AG04450 (cell line): ENCODE measurements around the gene NRAP. TPM values are rescaled to one million over a fixed set of nuclear protein-coding genes. Genes with fewer than 3 reads are reported as not detected.

ENCODE experiments used
- CTCF ChIA-PET: fragments of 300-600, 350-600 bp; formaldehyde crosslinking; extraction: SDS; loops from one replicate; lab custom pipeline; 2022; ENCODE audit warnings: antibody characterized with exemption, inconsistent platforms; lab: Charles Lee
- POLR2A ChIA-PET: fragments of 350-600 bp; formaldehyde crosslinking; extraction: SDS; loops from one replicate; lab custom pipeline; 2021; ENCODE audit warnings: antibody characterized with exemption, inconsistent platforms; lab: Yijun Ruan, JAX
- DNase-seq: peaks from one replicate; pipeline ENCODE4 v3.0.0-alpha.2; 2011; ENCODE audit warnings: low read depth, low spot score
- H3K27ac ChIP-seq: one replicate; pipeline ENCODE4 v1.5.1; 2012; ENCODE audit warnings: low read depth, low read length, control low read depth
- H3K27me3 ChIP-seq: one replicate; pipeline ENCODE4 v1.6.0; 2012; ENCODE audit warnings: low read length; ENCODE audit not compliant: control insufficient read depth, insufficient read depth
- H3K4me3 ChIP-seq: 2 replicates; pipeline ENCODE4 v1.5.1; 2011; ENCODE audit warnings: mild to moderate bottlenecking, low read depth, low read length, control low read depth
- H3K9me3 ChIP-seq: 2 replicates; pipeline ENCODE4 v1.5.1; 2012; ENCODE audit warnings: low read length; ENCODE audit not compliant: control insufficient read depth, insufficient read depth
- CTCF ChIP-seq: IDR thresholded peaks from 2 replicates; pipeline ENCODE4 v1.5.1; 2011; ENCODE audit warnings: low read depth, low read length, control low read depth, inconsistent platforms
- polyA plus RNA-seq: library from polyadenylated mRNA; depleted of rRNA; stranded (reverse); fragments of >200 nt; gene quantifications from 2 replicates; pipeline ENCODE4 v1.2.3, GENCODE V29; 2011

Gene NRAP
- polyA plus RNA-seq, 1 experiment: not detected

GRCh38 chr10:113709221-113709838 is 45.5 kb upstream of the NRAP start:
- ChIA-PET POLR2A (interaction anchor here (0.6 kb wide), 2 partner anchors 29 to 978 kb away, joined by 3 to 5 read pairs; no protein-coding TSS in a partner anchor), CTCF (interaction anchor here (0.5 to 1.3 kb wide), 4 partner anchors 30 to 391 kb away, joined by 3 to 4 read pairs (median 3); no protein-coding TSS in a partner anchor)
- Histone ChIP-seq H3K27ac (peak overlapping the region; percentile 25), H3K27me3 (no peaks in the 10 kb centered on the region), H3K4me3 (no peak overlapping the region), H3K9me3 (no peaks in the 10 kb centered on the region)
- TF ChIP-seq CTCF: no peak
- DNase-seq: peak; percentile 65

GRCh38 chr10:113708640-113709039 is 44.8 kb upstream of the NRAP start:
- Histone ChIP-seq H3K9me3 (no peaks in the 10 kb centered on the region), H3K27ac (no peak overlapping the region), H3K27me3 (no peaks in the 10 kb centered on the region), H3K4me3 (no peak overlapping the region)
- ChIA-PET POLR2A (interaction anchor here (0.6 kb wide), 1 partner anchor 28 kb away, joined by 3 read pairs; no protein-coding TSS in a partner anchor), CTCF (interaction anchor here (1.7 kb wide), 1 partner anchor 29 kb away, joined by 4 read pairs; the partner anchor contains the start of gene CASP7)
- no peak for TF ChIP-seq CTCF
- DNase-seq: no peak

- ChIA-PET CTCF (interaction anchor here (1.3 to 3.8 kb wide), 4 partner anchors 27 to 397 kb away, joined by 3 to 52 read pairs (median 4); partner anchors contain the start of gene CASP7), POLR2A (no interaction called here)
- DNase-seq: no peak
- no peak for TF ChIP-seq CTCF
- no peak overlapping the region for H3K4me3 ChIP-seq
- H3K27me3 ChIP-seq: no peaks in the 10 kb centered on the region
- H3K9me3 ChIP-seq: no peaks in the 10 kb centered on the region
- no peak overlapping the region for H3K27ac ChIP-seq
These were observed 42.8 kb upstream of the NRAP start for GRCh38 chr10:113706623-113707022.

- CTCF ChIA-PET: interaction anchor here (0.6 to 3.8 kb wide), 14 partner anchors 8 to 599 kb away, joined by 3 to 52 read pairs (median 4); no protein-coding TSS in a partner anchor
- Histone ChIP-seq H3K9me3 (no peaks in the 10 kb centered on the region), H3K27me3 (no peaks in the 10 kb centered on the region), H3K4me3 (no peak overlapping the region), H3K27ac (no peak overlapping the region)
- DNase-seq: no peak
- TF ChIP-seq CTCF: no peak
- POLR2A ChIA-PET: no interaction called here
These were observed 41.5 kb upstream of the NRAP start for GRCh38 chr10:113705344-113705652.

DNA sequence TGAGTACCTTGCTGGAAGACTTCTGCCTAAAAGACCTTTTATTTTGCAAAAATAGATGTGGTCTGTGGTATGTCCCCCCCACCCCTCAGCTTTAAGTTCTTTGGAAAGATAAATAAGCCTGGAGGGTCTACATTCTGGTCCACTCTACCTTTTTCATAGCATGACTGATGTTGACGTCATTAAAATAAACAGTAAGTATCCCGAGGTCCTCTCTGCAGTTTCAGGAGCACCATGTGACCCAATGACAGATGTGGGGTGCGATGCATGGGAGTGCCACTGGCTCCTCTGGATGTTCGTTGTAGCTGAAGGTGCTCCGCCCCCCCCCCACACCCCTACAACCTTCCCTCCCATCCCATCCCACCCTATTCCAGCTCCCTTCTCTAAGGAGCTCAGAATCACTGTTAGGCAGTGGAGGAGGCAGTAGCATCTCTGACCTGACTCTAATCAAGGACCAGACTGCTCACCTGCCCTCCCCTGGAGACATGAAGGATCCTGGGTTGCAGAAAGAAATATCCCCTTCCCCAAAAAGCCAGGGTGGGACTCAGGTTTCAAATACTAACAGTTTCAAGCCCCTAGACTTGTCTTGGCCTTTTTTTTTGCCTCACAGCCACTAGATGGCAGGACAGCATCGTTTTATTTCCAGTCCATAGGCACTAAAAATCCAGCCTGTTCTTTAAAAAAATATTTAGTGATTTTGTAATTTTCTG is 40.9 kb upstream of the NRAP start:
- TF ChIP-seq CTCF: peak; percentile 77
- H3K27me3 ChIP-seq: no peaks in the 10 kb centered on the region
- ChIA-PET CTCF (interaction anchor here (0.6 to 3.8 kb wide), 21 partner anchors 8 to 600 kb away, joined by 3 to 52 read pairs (median 5); partner anchors contain the start of gene CASP7), POLR2A (no interaction called here)
- H3K9me3 ChIP-seq: no peaks in the 10 kb centered on the region
- no peak overlapping the region for H3K4me3 ChIP-seq
- H3K27ac ChIP-seq: no peak overlapping the region
- no peak for DNase-seq
